Measurements from ENCODE around the gene FA2H. TPM values are rescaled to one million over a fixed set of nuclear protein-coding genes. Genes with fewer than 3 reads are reported as not detected.
"Not testable (repeated sequence)": the region's sequence is repeated elsewhere in the genome, so short reads cannot be mapped to it uniquely, and the experiment has no call there.

The FA2H gene
- total RNA-seq, 1 donor from 2014 or later: not detected

- DNase-seq (ENCODE audit: low read depth in 2 of 2): no peak
These were observed 3.6 kb downstream of the FA2H start for GRCh38 chr16:74770831-74771526.

DNA sequence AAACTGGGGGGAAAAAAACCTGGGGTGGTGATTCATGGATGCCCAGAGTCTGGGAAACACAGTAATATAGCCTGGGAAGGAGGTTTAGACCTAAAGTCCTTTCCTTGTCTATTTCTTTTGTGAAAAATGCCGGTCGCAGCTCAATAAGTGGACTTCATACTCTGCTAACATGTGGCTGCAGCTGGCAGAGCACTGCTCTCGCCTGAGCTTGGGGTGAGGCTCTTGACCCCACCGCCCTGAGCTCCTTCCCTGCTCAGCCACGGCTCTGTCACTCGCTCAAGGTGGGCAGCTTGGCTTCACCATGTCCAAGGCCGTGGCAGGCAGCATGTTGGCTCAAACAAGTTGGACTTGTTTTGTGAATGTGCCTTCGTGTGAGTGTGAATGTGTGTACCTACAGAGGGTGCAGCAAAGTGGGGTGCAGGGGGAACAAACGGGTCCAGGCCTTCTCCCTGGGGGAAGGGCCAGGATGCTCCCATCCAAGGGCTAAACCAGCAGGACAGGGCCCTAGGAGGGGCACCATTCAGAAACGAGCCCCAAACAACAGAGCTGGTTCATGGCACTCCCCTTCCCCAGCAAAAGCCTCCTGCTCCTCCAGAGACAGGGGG, 4.9 kb downstream of the FA2H start:
- DNase-seq (ENCODE audit: low read depth in 2 of 2): no peak

GRCh38 chr16:74768239-74768638, 6.4 kb downstream of the FA2H start:
- no peak for DNase-seq (ENCODE audit: low read depth in 2 of 2)

DNA sequence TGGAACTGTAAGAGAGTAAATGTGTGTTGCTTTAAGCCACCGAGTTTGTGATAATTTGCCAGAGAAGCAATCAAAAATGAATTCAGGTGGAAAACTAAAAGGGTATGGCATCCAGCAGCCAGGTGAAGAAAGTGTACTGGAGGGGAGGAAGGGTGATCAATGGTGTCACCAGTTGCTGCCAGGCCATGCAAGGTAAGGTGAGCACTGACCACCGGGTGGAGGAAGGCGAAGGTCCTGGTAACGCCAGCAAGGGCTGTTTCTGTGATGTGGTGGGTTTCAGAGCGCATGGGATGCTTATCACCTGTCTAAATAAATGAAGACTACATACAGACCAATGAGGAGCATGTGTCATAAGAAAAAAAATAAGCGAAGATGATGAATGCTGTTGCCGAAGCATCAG, 6.9 kb downstream of the FA2H start:
- no peak for DNase-seq (ENCODE audit: low read depth in 2 of 2)

DNA sequence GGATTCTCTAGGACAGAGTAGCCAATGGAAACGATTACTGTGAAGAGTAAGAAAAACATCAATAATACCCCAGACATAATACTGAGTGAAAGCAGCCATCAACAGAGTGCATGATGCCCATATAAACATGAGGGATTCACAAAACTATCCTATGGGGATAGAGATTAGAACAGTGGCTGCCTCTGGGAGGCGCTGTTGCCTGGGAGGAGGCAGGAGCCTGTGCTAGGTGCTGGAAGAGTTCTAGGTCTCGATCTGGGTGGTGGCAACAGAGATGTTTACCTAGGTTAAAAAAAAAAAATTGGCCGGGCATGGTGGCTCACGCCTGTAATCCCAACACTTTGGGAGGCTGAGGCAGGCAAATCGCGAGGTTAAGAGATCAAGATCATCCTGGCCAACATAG, 7.9 kb downstream of the FA2H start:
- DNase-seq (ENCODE audit: low read depth in 2 of 2): no peak

GRCh38 chr16:74764184-74764583, 10.4 kb downstream of the FA2H start:
- not testable (repeated sequence) for DNase-seq (ENCODE audit: low read depth in 2 of 2)

DNA sequence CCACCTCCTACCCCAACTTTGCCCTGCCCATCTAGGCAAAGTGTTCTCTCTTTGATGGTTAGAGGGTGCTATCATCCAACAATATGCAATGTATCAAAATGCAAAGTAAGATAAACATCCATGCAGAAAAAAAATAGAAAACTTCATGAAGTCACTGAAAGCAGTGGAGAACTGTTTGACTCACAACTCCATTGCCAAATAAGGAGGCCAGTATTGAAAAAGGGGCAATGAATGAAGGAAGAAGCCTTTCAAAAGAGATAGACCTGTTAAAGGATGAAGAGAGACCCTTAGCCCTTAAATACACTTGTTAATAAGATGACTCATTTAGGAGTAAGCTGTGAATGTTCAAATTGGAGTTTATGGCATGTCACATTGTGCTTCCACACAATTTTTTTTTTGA, 13.0 kb downstream of the FA2H start:
- no peak for DNase-seq (ENCODE audit: low read depth in 2 of 2)

GRCh38 chr16:74760007-74760767, 14.4 kb downstream of the FA2H start:
- DNase-seq (ENCODE audit: low read depth in 2 of 2): peak in 1 of 2 donors; percentile 86

DNA sequence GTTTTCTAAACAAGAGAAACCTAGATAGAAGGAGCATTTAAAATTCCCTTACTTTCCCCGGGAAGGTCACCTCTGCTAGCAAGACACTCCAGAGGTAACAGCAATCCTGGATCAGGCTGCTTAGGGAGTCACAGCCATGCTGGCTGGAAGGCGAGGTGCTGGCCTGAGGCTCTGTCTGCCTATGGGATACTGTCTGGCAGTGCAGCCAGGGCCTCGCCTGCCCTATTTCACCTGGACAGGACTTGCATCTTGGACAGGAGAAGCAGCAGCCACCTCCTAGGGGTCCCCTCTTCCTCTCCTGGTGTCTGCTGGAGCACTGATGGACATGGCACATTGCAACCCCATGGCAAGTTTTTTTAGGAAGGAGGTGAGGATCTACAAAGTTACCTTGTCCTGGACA, 15.1 kb downstream of the FA2H start:
- no peak for DNase-seq (ENCODE audit: low read depth in 2 of 2)

DNA sequence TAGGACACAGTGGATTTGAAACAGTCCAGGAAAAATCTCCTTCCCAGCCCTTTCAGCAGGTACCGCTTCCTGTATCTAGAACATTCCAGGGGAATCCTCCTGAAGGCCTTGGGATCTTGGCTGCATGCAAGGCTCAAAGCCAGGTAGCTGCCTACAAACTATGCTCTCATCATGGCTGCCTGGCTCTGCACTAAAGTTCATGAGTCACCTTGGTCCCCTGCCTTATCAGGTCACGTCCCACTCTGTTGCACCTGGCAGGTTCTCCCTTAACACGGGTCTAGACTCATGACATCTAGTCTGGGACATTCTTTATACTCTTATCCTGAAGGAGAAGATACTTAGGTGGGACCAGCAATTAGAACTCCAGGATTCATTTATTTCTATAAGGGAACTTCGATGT, 15.8 kb downstream of the FA2H start:
- no peak for DNase-seq (ENCODE audit: low read depth in 2 of 2)

- no peak for DNase-seq (ENCODE audit: low read depth in 2 of 2)
These were observed 17.3 kb downstream of the FA2H start for GRCh38 chr16:74757349-74757748.

- no peak for DNase-seq (ENCODE audit: low read depth in 2 of 2)
These were observed 18.4 kb downstream of the FA2H start for GRCh38 chr16:74756203-74756602.

DNA sequence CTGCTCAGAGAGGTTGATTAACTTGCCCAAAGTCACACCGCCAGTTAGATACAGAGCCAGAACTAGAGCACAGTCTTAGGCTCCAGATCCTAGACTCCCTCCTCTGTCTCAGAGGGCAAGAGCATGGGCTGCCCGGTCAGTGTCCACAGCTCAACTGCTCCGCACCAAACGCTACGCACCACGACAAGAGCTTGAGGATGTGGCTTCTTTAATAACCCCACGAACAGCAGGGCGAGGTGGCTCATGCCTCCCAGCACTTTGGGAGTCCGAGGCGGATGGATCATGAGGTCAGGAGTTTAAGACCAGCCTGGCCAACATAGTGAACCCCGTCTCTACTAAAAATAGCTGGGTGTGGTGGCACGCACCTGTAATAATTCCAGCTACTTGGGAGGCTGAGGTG, 21.4 kb downstream of the FA2H start:
- no peak for DNase-seq (ENCODE audit: low read depth in 2 of 2)

DNA sequence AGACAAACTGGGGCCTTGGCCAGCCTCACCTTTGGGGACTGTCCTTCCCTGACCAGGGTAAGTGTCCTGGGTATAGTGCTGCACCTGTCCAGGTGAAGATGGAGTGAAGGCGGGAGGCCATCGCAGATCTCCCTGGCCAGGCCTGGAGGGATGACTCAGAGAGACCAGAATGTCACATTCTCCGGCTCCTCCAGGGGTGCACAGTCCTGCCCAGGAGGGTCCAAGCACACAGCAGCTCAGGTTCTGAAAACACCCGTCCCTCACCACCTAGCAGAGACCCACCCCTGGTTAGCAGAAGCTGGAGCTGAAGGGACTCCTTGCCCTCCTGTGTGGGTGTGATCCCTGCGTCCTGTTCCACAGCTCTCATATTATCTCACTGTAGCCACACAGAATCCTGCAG, 21.9 kb downstream of the FA2H start:
- DNase-seq (ENCODE audit: low read depth in 2 of 2): no peak

- no peak for DNase-seq (ENCODE audit: low read depth in 2 of 2)
These were observed 22.4 kb downstream of the FA2H start for GRCh38 chr16:74752258-74752657.

- DNase-seq (ENCODE audit: low read depth in 2 of 2): no peak
These were observed 23.0 kb downstream of the FA2H start for GRCh38 chr16:74751658-74752057.

GRCh38 chr16:74749291-74750055, 25.1 kb downstream of the FA2H start:
- DNase-seq (ENCODE audit: low read depth in 2 of 2): no peak

DNA sequence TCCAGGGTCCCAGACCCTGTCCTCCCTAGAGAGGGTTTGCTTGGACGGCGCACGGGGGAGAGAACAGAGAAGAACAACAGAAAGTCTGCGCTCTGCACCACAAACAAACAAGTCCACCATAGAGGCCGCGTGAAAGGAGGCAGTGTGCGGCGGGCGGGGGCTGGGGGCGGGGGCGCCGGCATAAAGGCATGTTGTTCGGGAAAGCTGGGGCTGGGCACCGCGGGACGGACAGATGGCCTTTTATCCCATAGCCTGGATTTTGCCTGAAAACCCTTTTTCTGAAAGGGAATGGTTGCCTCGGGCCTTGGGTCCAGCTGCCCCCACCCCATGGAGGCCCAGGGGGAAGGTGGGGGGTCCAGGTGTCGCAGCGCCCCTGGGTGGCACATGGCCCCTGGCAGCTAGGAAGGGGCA, 26.0 kb downstream of the FA2H start:
- DNase-seq (ENCODE audit: low read depth in 2 of 2): no peak

DNA sequence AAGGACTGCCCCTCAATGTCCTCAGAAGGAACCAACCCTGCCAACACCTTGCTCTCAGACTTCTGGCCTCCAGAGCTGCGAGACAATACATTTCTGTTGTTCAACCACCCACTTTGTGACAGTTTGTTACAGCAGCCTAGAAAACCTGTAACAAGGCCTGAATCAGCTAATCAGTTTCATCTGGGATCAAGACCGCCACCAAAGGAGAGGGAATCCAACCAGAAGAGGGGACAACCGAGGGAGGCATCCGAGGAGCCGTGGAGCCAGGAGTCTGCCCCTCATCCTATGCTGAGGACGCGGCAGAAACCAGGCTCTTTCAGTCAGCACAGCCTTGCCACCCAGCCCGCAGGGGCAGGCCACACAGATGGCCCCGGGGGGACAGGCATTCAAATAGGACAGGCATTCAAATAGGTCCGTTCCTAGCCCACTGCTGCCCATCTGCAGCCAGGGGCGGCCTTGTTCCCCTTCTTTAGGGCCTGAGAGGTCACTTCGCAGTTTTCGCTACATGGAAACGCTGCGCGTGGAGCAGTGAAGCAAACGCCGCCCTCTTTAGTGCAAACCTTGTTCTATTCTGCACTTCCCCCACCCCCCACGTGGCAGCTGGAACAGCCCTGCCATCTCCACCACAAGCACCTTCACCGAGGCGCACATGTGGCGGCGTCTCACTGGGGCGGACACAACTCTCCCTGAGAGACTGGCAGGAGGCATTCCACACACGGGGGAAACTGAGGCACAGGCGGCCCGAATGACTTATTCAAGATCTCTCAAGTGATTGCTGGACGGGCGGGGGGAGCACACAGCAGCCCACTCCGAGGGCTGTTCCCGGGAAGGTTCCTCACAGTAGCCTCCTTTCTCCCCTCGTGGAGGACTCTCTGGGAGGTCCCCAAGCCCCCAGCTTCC, 26.7 kb downstream of the FA2H start:
- no peak for DNase-seq (ENCODE audit: low read depth in 2 of 2)

GRCh38 chr16:74745926-74746325, 28.7 kb downstream of the FA2H start:
- DNase-seq (ENCODE audit: low read depth in 2 of 2): no peak

GRCh38 chr16:74745109-74745615, 29.5 kb downstream of the FA2H start:
- DNase-seq (ENCODE audit: low read depth in 2 of 2): no peak

All from lung microvascular endothelial cell (primary cell).